Keratinocyte (primary cell): Measurements from ENCODE around the gene UGT1A8. TPM values are rescaled to one million over a fixed set of nuclear protein-coding genes. Genes with fewer than 3 reads are reported as not detected.

ENCODE experiments used
- DNase-seq: peaks from one replicate; pipeline ENCODE4 v3.0.0-alpha.2; 2011; ENCODE audit warnings: low read depth, missing footprints, low spot score
- FAIRE-seq: peaks from 2 replicates; lab custom pipeline; 2011; peaks lifted over from hg19 to GRCh38; lab: Jason Lieb, UNC
- H2AFZ ChIP-seq: 2 replicates; pipeline ENCODE4 v1.6.0; 2012; ENCODE audit warnings: low read length, control low read depth, inconsistent platforms; ENCODE audit not compliant: control insufficient read depth
- H3K27ac ChIP-seq: 2 replicates; pipeline ENCODE4 v1.5.1; 2011; ENCODE audit warnings: low read length; ENCODE audit not compliant: control insufficient read depth, insufficient read depth
- H3K27me3 ChIP-seq: 3 replicates; pipeline ENCODE4 v1.6.0; 2011; ENCODE audit warnings: low read length; ENCODE audit not compliant: control insufficient read depth, insufficient read depth; ENCODE audit errors: extremely low read depth
- H3K36me3 ChIP-seq, 2 experiments: 2 replicates in 1 of 2; 3 replicates in 1 of 2; pipeline ENCODE4 v1.5.1; 2011; ENCODE audit warnings: low read length in 2 of 2, mild to moderate bottlenecking in 1 of 2; ENCODE audit not compliant: control insufficient read depth in 2 of 2, insufficient read depth in 2 of 2; ENCODE audit errors: extremely low read depth in 1 of 2
- H3K4me1 ChIP-seq: 3 replicates; pipeline ENCODE4 v1.5.1; 2011; ENCODE audit warnings: low read length; ENCODE audit not compliant: control insufficient read depth, insufficient read depth; ENCODE audit errors: extremely low read depth
- H3K4me2 ChIP-seq: 3 replicates; pipeline ENCODE4 v1.6.0; 2011; ENCODE audit warnings: low read depth, low read length; ENCODE audit not compliant: control insufficient read depth, insufficient read depth; ENCODE audit errors: extremely low read depth
- H3K4me3 ChIP-seq, 3 experiments: fragments of 200-600 bp in 1 of 3; sonication (generic) in 1 of 3; 2 replicates in 2 of 3; 3 replicates in 1 of 3; pipeline ENCODE4 v1.5.1; 2011 to 2016; ENCODE audit warnings: low read length in 3 of 3, mild to moderate bottlenecking in 3 of 3, control low read depth in 2 of 3, inconsistent platforms in 1 of 3, low read depth in 1 of 3, mixed read lengths in 1 of 3, mixed run types in 1 of 3, moderate library complexity in 1 of 3; ENCODE audit not compliant: control insufficient read depth in 2 of 3, insufficient read depth in 2 of 3; ENCODE audit errors: extremely low read depth in 1 of 3
- H3K79me2 ChIP-seq: 2 replicates; pipeline ENCODE4 v1.6.0; 2012; ENCODE audit warnings: low read length; ENCODE audit not compliant: control insufficient read depth, insufficient read depth
- H3K9ac ChIP-seq: 3 replicates; pipeline ENCODE4 v1.6.0; 2011; ENCODE audit warnings: low read length; ENCODE audit not compliant: control insufficient read depth, insufficient read depth; ENCODE audit errors: extremely low read depth
- H3K9me1 ChIP-seq: 3 replicates; pipeline ENCODE4 v1.6.0; 2011; ENCODE audit warnings: low read length; ENCODE audit not compliant: control insufficient read depth, insufficient read depth; ENCODE audit errors: extremely low read depth
- H3K9me3 ChIP-seq: 2 replicates; pipeline ENCODE4 v1.5.1; 2012; ENCODE audit warnings: low read depth, low read length; ENCODE audit not compliant: control insufficient read depth
- H4K20me1 ChIP-seq: 3 replicates; pipeline ENCODE4 v1.6.0; 2011; ENCODE audit warnings: low read length; ENCODE audit not compliant: control insufficient read depth, insufficient read depth; ENCODE audit errors: extremely low read depth
- CTCF ChIP-seq, 3 experiments: IDR thresholded peaks in 1 of 3; conservative IDR thresholded peaks in 1 of 3; optimal IDR thresholded peaks in 1 of 3; 2 replicates in 2 of 3; 3 replicates in 1 of 3; pipeline versions ENCODE3 to v1.5.1; 2011; ENCODE audit warnings: low read length in 3 of 3, mild to moderate bottlenecking in 3 of 3, moderate library complexity in 2 of 3, control low read depth in 1 of 3, inconsistent platforms in 1 of 3; ENCODE audit not compliant: insufficient read depth in 2 of 3; ENCODE audit errors: extremely low read depth in 1 of 3
- EZH2 ChIP-seq: IDR thresholded peaks from one replicate; pipeline ENCODE4 v1.6.1; 2012; ENCODE audit warnings: inconsistent platforms, mild to moderate bottlenecking, low read length, moderate library complexity
- dilution Hi-C: fragments of 300-500 bp; cut with MboI; formaldehyde crosslinking; loops from one replicate; pipeline ENCODE4 v1.7.0; 2020; ENCODE audit warnings: low sequenced_read_pairs; ENCODE audit not compliant: extremely low pct_ligation_motif_present
- polyA plus RNA-seq, 5 experiments: library from polyadenylated mRNA; depleted of rRNA in 3 of 5; stranded (reverse) in 3 of 5; stranded (forward) in 1 of 5; unstranded in 1 of 5; fragments of >200 nt; gene quantifications; 1 replicate in 1 of 5; 2 replicates in 3 of 5; 3 replicates in 1 of 5; pipeline versions ENCODE4 v1.2.1 to v1.2.3, GENCODE V29; 2011 to 2012; ENCODE audit warnings: missing spikeins in 2 of 5, low read depth in 1 of 5, low replicate concordance in 1 of 5

The UGT1A8 gene
- polyA plus RNA-seq, 1 donor (not counting 4 experiments of a cell fraction or from before 2014, with no cell fraction given), result 0.64 TPM

GRCh38 chr2:233822101-233822771, 204.8 kb downstream of the UGT1A8 start:
- Histone ChIP-seq H3K4me1 (no peaks in the 10 kb centered on the region), H2AFZ (no peak overlapping the region), H3K27ac (no peak overlapping the region), H3K79me2 (no peaks in the 10 kb centered on the region), H3K9ac (no peak overlapping the region), H4K20me1 (no peaks in the 10 kb centered on the region), H3K9me1 (no peaks in the 10 kb centered on the region), H3K36me3 (no peaks in the 10 kb centered on the region), H3K4me3 (no peak overlapping the region), H3K4me2 (no peak overlapping the region), H3K27me3 (peaks cover 5% of the 10 kb centered on the region), H3K9me3 (no peaks in the 10 kb centered on the region)
- FAIRE-seq (no peak), DNase-seq (no peak)
- dilution Hi-C loops, result no loop called here
- TF ChIP-seq EZH2 (no peak), CTCF (optimal IDR thresholded peaks at IDR 0.05 in 1 of 3, IDR thresholded peaks at IDR 0.05 in 1 of 3, conservative IDR thresholded peaks at IDR 0.05 in 1 of 3; ENCODE audit: extremely low read depth in 1 of 3, insufficient read depth in 2 of 3, low read length in 3 of 3) (no peak)

Other genes starting within 250 kb of the UGT1A8 start
- gene USP40, start 50.9 kb upstream of the UGT1A8 start, polyA plus RNA-seq, result 30.6 to 44.1 TPM (median 37.3 TPM) in 3 replicates
- gene UGT1A10, start 18.8 kb downstream of the UGT1A8 start, polyA plus RNA-seq, result 1.8 to 2.4 TPM (median 2.0 TPM) in 3 replicates
- not detected in 3 replicates for gene UGT1A9, start 54.3 kb downstream of the UGT1A8 start, polyA plus RNA-seq
- gene UGT1A7, start 64.3 kb downstream of the UGT1A8 start, polyA plus RNA-seq, result 0.19 to 1.2 TPM (median 0.87 TPM) in 3 replicates
- gene UGT1A6, start 75.3 kb downstream of the UGT1A8 start, polyA plus RNA-seq, result 133 to 154 TPM (median 152 TPM) in 3 replicates
- 0.51 to 2.2 TPM (median 1.3 TPM) in 3 replicates for gene UGT1A5, start 95.3 kb downstream of the UGT1A8 start, polyA plus RNA-seq
- gene UGT1A4, start 101.1 kb downstream of the UGT1A8 start, polyA plus RNA-seq, result 0.77 to 2.4 TPM (median 2.0 TPM) in 3 replicates
- gene UGT1A3, start 111.4 kb downstream of the UGT1A8 start, polyA plus RNA-seq, result 0.63 to 3.2 TPM (median 1.8 TPM) in 3 replicates
- gene UGT1A1, start 142.6 kb downstream of the UGT1A8 start, polyA plus RNA-seq, result 1.7 to 3.0 TPM (median 2.7 TPM) in 3 replicates
- 0.17 to 0.37 TPM (median 0.33 TPM) in 3 replicates for gene MROH2A, start 160.7 kb downstream of the UGT1A8 start, polyA plus RNA-seq
- 4.9 to 20.2 TPM (median 14.6 TPM) in 3 replicates for gene HJURP, start 236.9 kb downstream of the UGT1A8 start, polyA plus RNA-seq